Omental fat pad (tissue), 4 donors: ENCODE results near the gene IGDCC3. TPM values are rescaled to one million over a fixed set of nuclear protein-coding genes. Genes with fewer than 3 reads are reported as not detected.

ENCODE experiments used
- ATAC-seq: fragments of 150-250 bp; one replicate; pipeline ENCODE4 v1.9.1; 2016; ENCODE audit warnings: mild to moderate bottlenecking, moderate library complexity; ENCODE audit not compliant: low FRiP score
- DNase-seq: peaks from one replicate; pipeline ENCODE4 v3.0.0-alpha.2; 2019; ENCODE audit warnings: low spot score
- total RNA-seq, 4 donors: library from RNA; depleted of rRNA; stranded (reverse); fragments of >200 nt; gene quantifications; one replicate each; pipeline ENCODE4 v1.1.0, GENCODE V29; 2016
- TF ChIP-seq, protein P1 (sequence below), 3 donors: fragments of 450-650 bp; IDR thresholded peaks; one replicate each; pipeline ENCODE4 v1.5.1; 2016 to 2017; ENCODE audit warnings: antibody characterized with exemption in 3 of 3, mild to moderate bottlenecking in 3 of 3, moderate library complexity in 2 of 3

Gene IGDCC3
- total RNA-seq, 4 donors from 2014 or later: not detected

- DNase-seq (no peak), ATAC-seq (no peak)
- TF ChIP-seq, protein P1, sequence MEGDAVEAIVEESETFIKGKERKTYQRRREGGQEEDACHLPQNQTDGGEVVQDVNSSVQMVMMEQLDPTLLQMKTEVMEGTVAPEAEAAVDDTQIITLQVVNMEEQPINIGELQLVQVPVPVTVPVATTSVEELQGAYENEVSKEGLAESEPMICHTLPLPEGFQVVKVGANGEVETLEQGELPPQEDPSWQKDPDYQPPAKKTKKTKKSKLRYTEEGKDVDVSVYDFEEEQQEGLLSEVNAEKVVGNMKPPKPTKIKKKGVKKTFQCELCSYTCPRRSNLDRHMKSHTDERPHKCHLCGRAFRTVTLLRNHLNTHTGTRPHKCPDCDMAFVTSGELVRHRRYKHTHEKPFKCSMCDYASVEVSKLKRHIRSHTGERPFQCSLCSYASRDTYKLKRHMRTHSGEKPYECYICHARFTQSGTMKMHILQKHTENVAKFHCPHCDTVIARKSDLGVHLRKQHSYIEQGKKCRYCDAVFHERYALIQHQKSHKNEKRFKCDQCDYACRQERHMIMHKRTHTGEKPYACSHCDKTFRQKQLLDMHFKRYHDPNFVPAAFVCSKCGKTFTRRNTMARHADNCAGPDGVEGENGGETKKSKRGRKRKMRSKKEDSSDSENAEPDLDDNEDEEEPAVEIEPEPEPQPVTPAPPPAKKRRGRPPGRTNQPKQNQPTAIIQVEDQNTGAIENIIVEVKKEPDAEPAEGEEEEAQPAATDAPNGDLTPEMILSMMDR (IDR thresholded peaks at IDR 0.05): no peak
These were observed 6.2 kb upstream of the IGDCC3 start for GRCh38 chr15:65383991-65384390.

GRCh38 chr15:65383456-65383855 lies 5.7 kb upstream of the IGDCC3 start:
- TF ChIP-seq, protein P1 (IDR thresholded peaks at IDR 0.05): no peak
- ATAC-seq (no peak), DNase-seq (no peak)

GRCh38 chr15:65382921-65383320 lies 5.1 kb upstream of the IGDCC3 start:
- no peak for ATAC-seq
- DNase-seq: no peak
- TF ChIP-seq, protein P1 (IDR thresholded peaks at IDR 0.05): no peak

DNA sequence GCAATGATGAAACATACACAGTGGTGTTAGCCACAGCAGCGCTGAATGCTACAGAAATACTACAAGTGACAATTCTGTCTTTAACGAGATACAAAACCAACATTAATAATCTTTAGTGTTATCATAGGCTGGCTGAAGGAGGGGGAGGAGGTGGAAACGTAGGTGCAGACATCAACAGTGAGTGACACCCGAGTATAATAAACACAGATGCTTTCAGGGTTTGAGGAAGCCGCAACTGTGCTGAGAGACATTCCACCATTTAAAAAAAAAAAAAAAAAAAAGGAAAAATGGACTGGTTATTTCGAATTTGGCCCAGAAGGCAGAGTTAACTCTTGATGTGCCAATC lies 4.3 kb upstream of the IGDCC3 start:
- TF ChIP-seq, protein P1 (IDR thresholded peaks at IDR 0.05): no peak
- no peak for ATAC-seq
- DNase-seq: no peak

DNA sequence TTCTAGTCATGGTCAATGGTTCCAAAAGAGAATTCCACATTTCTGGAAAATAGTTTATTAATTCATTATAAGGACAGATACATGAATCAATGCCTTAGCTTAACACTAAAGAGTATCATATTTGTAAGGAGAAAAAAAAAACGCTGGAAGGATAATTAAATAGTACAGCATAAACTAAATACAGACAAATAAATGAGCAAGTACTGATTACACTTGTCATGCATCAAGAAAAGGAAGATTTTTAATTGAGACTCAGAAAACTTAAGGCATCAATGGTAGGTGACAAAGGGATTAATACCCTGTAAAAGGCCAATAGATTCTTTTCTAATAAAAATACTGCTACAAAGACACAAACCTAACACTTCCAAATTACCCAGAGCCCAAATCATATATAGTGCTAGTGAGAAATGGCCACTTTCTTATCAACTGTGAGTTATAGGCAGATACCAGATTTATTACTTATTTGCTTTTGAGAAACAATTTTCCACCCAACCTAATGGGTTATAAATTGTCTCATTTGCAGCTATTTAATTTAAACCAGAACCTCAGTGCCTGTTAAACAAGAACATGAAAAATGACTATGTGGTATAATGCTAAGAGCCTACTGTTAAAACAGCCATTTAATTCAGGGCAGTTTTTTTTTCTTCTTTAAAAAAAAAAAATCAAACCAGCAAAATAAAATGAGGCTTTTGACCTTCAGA lies 3.8 kb upstream of the IGDCC3 start:
- no peak for DNase-seq
- no peak for ATAC-seq
- TF ChIP-seq, protein P1 (IDR thresholded peaks at IDR 0.05): no peak

GRCh38 chr15:65379986-65380385 lies 2.2 kb upstream of the IGDCC3 start:
- no peak for ATAC-seq

More at GRCh38 chr15:65379986-65380385, 2.2 kb upstream of the IGDCC3 start:
- no peak for DNase-seq
- TF ChIP-seq, protein P1 (IDR thresholded peaks at IDR 0.05): no peak
